Activated B cell treated with CpG ODN at 0.5 μM for 24 hours (primary cell): Measurements from ENCODE around the gene PRTFDC1. TPM values are rescaled to one million over a fixed set of nuclear protein-coding genes. Genes with fewer than 3 reads are reported as not detected.

Source experiments
- ATAC-seq: fragments of 200-7000 bp; cut with Tn5 transposase; one replicate; pipeline ENCODE4 v1.10.0; 2021; ENCODE audit warnings: low read depth, mild to moderate bottlenecking, moderate library complexity
- CTCF ChIA-PET: fragments of 350-600 bp; sonication (Branson Sonifier 250); formaldehyde crosslinking; loops from one replicate; lab custom pipeline; 2021; ENCODE audit warnings: antibody characterized with exemption; lab: Charles Lee
- POLR2A ChIA-PET: fragments of 350-600 bp; sonication (Branson Sonifier 250); formaldehyde crosslinking; loops from one replicate; lab custom pipeline; 2021; ENCODE audit warnings: antibody characterized with exemption; lab: Charles Lee
- DNase-seq: peaks from one replicate; pipeline ENCODE4 v3.0.0; 2022
- H3K27ac Mint-ChIP-seq: one replicate; pipeline ENCODE4 v1.8.0; 2020; ENCODE audit warnings: mixed read lengths
- H3K27me3 Mint-ChIP-seq: one replicate; pipeline ENCODE4 v1.8.0; 2021; ENCODE audit warnings: mixed read lengths
- H3K36me3 Mint-ChIP-seq: one replicate; pipeline ENCODE4 v1.8.0; 2021; ENCODE audit warnings: low read depth, mixed read lengths
- H3K4me1 Mint-ChIP-seq: one replicate; pipeline ENCODE4 v1.8.0; 2021; ENCODE audit warnings: mixed read lengths
- H3K4me3 Mint-ChIP-seq: one replicate; pipeline ENCODE4 v1.8.0; 2020; ENCODE audit warnings: mild to moderate bottlenecking, mixed read lengths
- H3K9me3 Mint-ChIP-seq: one replicate; pipeline ENCODE4 v1.8.0; 2020; ENCODE audit warnings: mixed read lengths
- intact Hi-C: fragments of 100-400 bp; cut with micrococcal nuclease; formaldehyde crosslinking; loops from one replicate; pipeline ENCODE4 v1.15.1; 2024
- total RNA-seq: library from RNA; stranded (reverse); gene quantifications from 2 replicates; pipeline ENCODE4 v1.2.3, GENCODE V29; 2022
- TF ChIP-seq, protein P1 (sequence below): fragments of 200-600 bp; IDR thresholded peaks from one replicate; pipeline ENCODE4 v1.8.0; 2022; ENCODE audit warnings: antibody characterized with exemption, mild to moderate bottlenecking

The PRTFDC1 gene
- total RNA-seq, 1 donor from 2014 or later, result not detected

DNA sequence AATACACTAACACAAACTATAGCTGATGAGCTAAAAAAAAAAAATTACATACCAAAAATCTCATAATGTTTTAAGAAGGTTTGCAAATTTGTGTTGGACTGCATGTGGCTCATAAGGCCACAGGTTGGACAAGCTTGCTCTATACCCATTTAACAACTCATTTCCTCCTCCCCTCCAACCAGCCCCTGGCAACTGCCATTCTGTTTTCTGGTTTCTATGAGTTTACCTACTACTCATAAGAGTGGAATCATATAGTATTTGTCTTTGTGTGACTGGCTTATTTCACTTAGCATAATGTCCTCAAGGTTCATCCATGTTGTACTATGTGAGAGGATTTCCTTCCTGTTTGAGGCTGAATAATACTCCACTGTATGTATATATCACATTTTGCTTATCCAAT is 128.3 kb downstream of the PRTFDC1 start:
- intact Hi-C loops, result no loop called here
- no peaks in the 10 kb centered on the region for H3K27me3 Mint-ChIP-seq
- no peak overlapping the region for H3K27ac Mint-ChIP-seq
- H3K4me1 Mint-ChIP-seq, result peaks cover 2% of the 10 kb centered on the region
- ATAC-seq, result no peak
- no peak overlapping the region for H3K4me3 Mint-ChIP-seq
- TF ChIP-seq, protein P1, sequence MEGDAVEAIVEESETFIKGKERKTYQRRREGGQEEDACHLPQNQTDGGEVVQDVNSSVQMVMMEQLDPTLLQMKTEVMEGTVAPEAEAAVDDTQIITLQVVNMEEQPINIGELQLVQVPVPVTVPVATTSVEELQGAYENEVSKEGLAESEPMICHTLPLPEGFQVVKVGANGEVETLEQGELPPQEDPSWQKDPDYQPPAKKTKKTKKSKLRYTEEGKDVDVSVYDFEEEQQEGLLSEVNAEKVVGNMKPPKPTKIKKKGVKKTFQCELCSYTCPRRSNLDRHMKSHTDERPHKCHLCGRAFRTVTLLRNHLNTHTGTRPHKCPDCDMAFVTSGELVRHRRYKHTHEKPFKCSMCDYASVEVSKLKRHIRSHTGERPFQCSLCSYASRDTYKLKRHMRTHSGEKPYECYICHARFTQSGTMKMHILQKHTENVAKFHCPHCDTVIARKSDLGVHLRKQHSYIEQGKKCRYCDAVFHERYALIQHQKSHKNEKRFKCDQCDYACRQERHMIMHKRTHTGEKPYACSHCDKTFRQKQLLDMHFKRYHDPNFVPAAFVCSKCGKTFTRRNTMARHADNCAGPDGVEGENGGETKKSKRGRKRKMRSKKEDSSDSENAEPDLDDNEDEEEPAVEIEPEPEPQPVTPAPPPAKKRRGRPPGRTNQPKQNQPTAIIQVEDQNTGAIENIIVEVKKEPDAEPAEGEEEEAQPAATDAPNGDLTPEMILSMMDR, result no peak
- no peaks in the 10 kb centered on the region for H3K9me3 Mint-ChIP-seq
- ChIA-PET POLR2A (no interaction called here), CTCF (no interaction called here)
- no peaks in the 10 kb centered on the region for H3K36me3 Mint-ChIP-seq
- DNase-seq, result no peak

DNA sequence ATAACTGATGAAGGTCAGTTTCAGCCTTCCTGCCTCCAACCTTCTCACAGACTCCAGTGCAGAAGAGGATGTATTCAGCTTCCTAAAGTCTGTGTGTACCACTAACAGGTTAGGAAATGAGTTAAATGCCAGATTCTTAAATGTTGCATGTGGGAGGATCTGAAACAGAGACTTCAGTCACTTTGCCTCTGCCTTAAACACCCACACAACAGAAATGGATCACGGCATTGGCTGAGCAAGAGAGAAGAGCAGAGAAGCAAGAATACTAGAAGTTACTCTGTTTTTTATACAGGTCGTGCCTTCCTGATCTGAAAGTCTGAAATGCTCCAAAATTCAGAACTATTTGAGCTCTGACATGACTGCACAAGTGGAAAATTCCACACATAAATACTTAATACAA is 129.8 kb downstream of the PRTFDC1 start:
- intact Hi-C loops, result no loop called here
- H3K9me3 Mint-ChIP-seq, result no peaks in the 10 kb centered on the region

DNA sequence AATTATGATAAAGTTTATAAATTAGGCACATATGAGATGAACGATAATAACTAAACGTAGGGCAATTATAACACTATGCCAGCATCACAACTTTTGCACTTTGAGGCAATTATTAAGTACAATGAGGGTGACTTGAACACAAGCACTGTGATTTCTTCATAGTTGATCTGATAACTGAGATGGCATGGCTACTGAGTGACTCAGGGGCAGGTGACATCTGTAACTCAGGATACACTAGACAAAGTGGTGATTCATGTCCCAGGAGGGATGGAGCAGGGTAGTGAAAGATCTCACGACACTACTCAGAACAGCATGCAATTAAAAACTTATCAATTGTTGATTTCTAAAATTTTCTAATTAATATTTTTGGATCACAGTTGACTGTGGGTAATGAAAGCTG is 130.4 kb downstream of the PRTFDC1 start:
- CTCF ChIA-PET, result no interaction called here
- no peak overlapping the region for H3K4me3 Mint-ChIP-seq
- POLR2A ChIA-PET, result no interaction called here
- intact Hi-C loops, result no loop called here
- H3K9me3 Mint-ChIP-seq, result no peaks in the 10 kb centered on the region
- H3K36me3 Mint-ChIP-seq, result no peaks in the 10 kb centered on the region
- no peak overlapping the region for H3K27ac Mint-ChIP-seq
- H3K4me1 Mint-ChIP-seq, result peaks cover 2% of the 10 kb centered on the region
- peak; percentile 58 for ATAC-seq
- no peaks in the 10 kb centered on the region for H3K27me3 Mint-ChIP-seq
- DNase-seq, result no peak
- TF ChIP-seq, protein P1, result no peak

More for the DNA sequence above, 129.8 kb downstream of the PRTFDC1 start:
- Mint-ChIP-seq H3K27me3 (no peaks in the 10 kb centered on the region), H3K4me3 (no peak overlapping the region), H3K4me1 (peaks cover 2% of the 10 kb centered on the region), H3K36me3 (no peaks in the 10 kb centered on the region), H3K27ac (no peak overlapping the region)
- TF ChIP-seq, protein P1, result no peak
- ChIA-PET CTCF (no interaction called here), POLR2A (no interaction called here)
- DNase-seq (no peak), ATAC-seq (no peak)

DNA sequence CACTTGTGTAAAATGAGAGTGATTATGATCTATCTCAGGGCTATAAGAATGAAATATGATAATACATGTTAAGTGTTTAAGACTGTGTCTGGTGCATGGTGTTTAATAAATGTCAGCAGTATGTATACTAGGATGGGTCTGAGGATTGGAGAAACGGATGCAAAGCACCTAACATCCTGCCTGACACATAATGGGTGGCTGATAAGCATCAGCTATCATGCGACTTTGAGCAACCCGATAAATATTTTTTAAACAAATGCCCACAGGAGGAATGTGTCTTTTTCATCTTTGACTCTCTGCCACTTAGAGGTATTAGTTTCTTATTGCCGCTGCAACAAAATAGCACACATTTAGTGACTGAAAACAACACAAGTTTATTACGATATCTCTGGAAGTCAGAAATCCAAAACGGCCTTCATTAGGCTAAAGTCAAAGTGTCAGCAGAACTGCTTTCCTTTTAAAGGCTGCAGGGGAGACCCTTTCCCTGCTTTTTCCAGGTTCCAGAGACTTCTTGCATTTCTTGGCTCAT is 135.5 kb downstream of the PRTFDC1 start:
- H3K4me3 Mint-ChIP-seq, result no peak overlapping the region
- H3K4me1 Mint-ChIP-seq, result no peaks in the 10 kb centered on the region
- intact Hi-C loops, result no loop called here
- TF ChIP-seq, protein P1, result no peak
- no peaks in the 10 kb centered on the region for H3K27me3 Mint-ChIP-seq
- H3K27ac Mint-ChIP-seq, result no peak overlapping the region
- no peaks in the 10 kb centered on the region for H3K9me3 Mint-ChIP-seq
- DNase-seq, result no peak
- no peaks in the 10 kb centered on the region for H3K36me3 Mint-ChIP-seq
- CTCF ChIA-PET, result no interaction called here
- POLR2A ChIA-PET, result no interaction called here
- no peak for ATAC-seq

DNA sequence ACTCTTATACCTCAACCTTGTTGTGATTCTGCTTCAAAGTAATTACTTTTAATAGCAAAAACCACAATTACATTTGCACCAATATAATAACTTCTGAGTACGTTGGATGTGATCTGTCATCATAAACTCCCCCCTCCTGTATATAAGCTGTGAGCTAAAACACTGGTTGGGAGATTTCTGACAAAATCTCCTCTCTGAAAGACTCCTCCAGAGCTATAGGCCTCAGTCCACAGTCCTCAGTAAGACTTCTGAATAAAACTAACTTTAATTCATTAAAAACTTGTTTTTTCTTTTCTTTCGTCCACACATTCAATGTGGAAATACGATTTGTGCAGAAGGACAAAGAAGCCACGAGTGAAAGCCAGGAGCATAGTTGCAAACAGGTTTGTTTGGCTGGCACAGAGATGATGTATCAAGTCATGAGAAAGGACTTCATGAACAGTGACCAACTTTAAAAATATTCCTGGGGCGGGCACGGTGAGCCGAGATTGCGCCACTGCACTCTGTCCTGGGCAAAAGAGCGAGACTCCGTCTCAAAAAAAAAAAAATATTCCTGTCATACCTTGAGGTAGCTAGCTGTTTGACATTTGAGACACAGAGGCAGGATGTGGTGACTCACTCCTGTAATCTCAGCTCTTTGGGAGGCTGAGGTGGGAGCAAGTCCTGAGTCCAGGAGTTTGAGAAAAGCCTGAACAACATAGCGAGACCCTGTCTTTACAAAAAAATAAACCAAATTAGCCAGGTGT is 137.7 kb downstream of the PRTFDC1 start:
- intact Hi-C loops, result no loop called here

More for the DNA sequence above, 137.7 kb downstream of the PRTFDC1 start:
- CTCF ChIA-PET, result no interaction called here
- H3K9me3 Mint-ChIP-seq, result no peaks in the 10 kb centered on the region
- ATAC-seq (no peak), DNase-seq (no peak)
- H3K36me3 Mint-ChIP-seq, result no peaks in the 10 kb centered on the region
- no peak overlapping the region for H3K27ac Mint-ChIP-seq
- no peaks in the 10 kb centered on the region for H3K4me1 Mint-ChIP-seq
- H3K27me3 Mint-ChIP-seq, result no peaks in the 10 kb centered on the region
- no peak overlapping the region for H3K4me3 Mint-ChIP-seq
- POLR2A ChIA-PET, result no interaction called here
- TF ChIP-seq, protein P1, result no peak
